Mucosa of rectum (tissue), 2 donors: ENCODE data around the gene GPR142.

ENCODE experiments used
- H3K27ac ChIP-seq, 2 donors: one replicate each; pipeline ENCODE4 v1.7.0; 2013; ENCODE audit warnings: inconsistent platforms in 2 of 2, low read depth in 2 of 2, low read length in 2 of 2
- H3K27me3 ChIP-seq, 2 donors: one replicate each; pipeline ENCODE4 v1.7.0; 2013; ENCODE audit warnings: low read length in 2 of 2; ENCODE audit not compliant: control insufficient read depth in 2 of 2, insufficient read depth in 2 of 2
- H3K36me3 ChIP-seq, 2 donors: one replicate each; pipeline ENCODE4 v1.7.0; 2013; ENCODE audit warnings: low read length in 2 of 2; ENCODE audit not compliant: control insufficient read depth in 2 of 2, insufficient read depth in 2 of 2
- H3K4me1 ChIP-seq, 2 donors: one replicate each; pipeline ENCODE4 v1.7.0; 2013; ENCODE audit warnings: low read length in 2 of 2, mild to moderate bottlenecking in 1 of 2; ENCODE audit not compliant: control insufficient read depth in 2 of 2, insufficient read depth in 2 of 2
- H3K4me3 ChIP-seq, 2 donors: one replicate each; pipeline ENCODE4 v1.7.0; 2013; ENCODE audit warnings: low read length in 2 of 2
- H3K9ac ChIP-seq, 2 donors: one replicate each; pipeline ENCODE4 v1.7.0; 2013; ENCODE audit warnings: low read length in 2 of 2, low read depth in 1 of 2, mild to moderate bottlenecking in 1 of 2
- H3K9me3 ChIP-seq, 2 donors: one replicate each; pipeline ENCODE4 v1.7.0; 2013; ENCODE audit warnings: low read length in 2 of 2; ENCODE audit not compliant: control insufficient read depth in 2 of 2
- donor health status: healthy.
- donor health status: Normal muscosa, but diverticular disease.

Gene GPR142

GRCh38 chr17:74368341-74369081 is 1.2 kb downstream of the GPR142 start:
- Histone ChIP-seq H3K36me3 (no peaks in the 10 kb centered on the region), H3K4me3 (peak overlapping the region in 1 of 2 donors; percentile 31)

DNA sequence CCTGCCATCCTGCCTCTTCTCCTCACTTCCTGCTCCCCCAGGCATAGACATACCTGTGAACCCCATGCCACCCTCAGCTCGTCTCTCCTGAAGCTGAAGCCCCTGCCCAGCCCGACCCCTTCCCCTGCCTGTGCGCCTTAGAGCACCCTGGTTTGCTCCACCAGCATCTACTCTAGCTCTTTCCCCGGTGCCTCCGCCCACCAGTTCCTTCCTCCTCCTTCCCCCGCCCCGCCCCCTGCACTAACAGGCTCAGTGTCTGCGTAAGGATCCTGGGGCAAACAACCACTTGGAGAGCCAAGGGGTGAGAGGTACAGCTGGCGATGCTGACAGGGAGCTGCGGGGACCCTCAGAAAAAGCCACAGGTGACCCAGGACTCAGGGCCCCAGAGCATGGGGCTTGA is 1.9 kb downstream of the GPR142 start:
- Histone ChIP-seq H3K9ac (no peak overlapping the region), H3K4me3 (no peak overlapping the region), H3K9me3 (no peaks in the 10 kb centered on the region), H3K36me3 (no peaks in the 10 kb centered on the region), H3K27ac (no peak overlapping the region), H3K27me3 (peaks cover 0 to 3% of the 10 kb centered on the region in 2 donors), H3K4me1 (peaks cover 19 to 20% of the 10 kb centered on the region in 2 donors)

More at GRCh38 chr17:74368341-74369081, 1.2 kb downstream of the GPR142 start:
- Histone ChIP-seq H3K9ac (peak overlapping the region in 1 of 2 donors; percentile 9), H3K4me1 (peaks cover 12 to 13% of the 10 kb centered on the region in 2 donors), H3K27ac (no peak overlapping the region), H3K9me3 (no peaks in the 10 kb centered on the region), H3K27me3 (peaks cover 0 to 3% of the 10 kb centered on the region in 2 donors)

GRCh38 chr17:74369665-74370490 is 2.6 kb downstream of the GPR142 start:
- Histone ChIP-seq H3K27ac (no peak overlapping the region), H3K9me3 (no peaks in the 10 kb centered on the region), H3K27me3 (peaks cover 0 to 3% of the 10 kb centered on the region in 2 donors), H3K36me3 (no peaks in the 10 kb centered on the region), H3K4me3 (no peak overlapping the region), H3K9ac (no peak overlapping the region), H3K4me1 (peaks cover 21 to 22% of the 10 kb centered on the region in 2 donors)

DNA sequence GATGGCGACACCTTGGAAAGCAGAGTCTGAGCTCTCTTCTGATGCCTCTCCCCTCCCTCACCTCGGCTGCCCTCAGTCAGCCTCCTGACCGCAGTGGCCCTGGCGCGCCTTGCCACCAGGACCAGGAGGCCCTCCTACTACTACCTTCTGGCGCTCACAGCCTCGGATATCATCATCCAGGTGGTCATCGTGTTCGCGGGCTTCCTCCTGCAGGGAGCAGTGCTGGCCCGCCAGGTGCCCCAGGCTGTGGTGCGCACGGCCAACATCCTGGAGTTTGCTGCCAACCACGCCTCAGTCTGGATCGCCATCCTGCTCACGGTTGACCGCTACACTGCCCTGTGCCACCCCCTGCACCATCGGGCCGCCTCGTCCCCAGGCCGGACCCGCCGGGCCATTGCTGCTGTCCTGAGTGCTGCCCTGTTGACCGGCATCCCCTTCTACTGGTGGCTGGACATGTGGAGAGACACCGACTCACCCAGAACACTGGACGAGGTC is 4.4 kb downstream of the GPR142 start:
- no peak overlapping the region for H3K9ac ChIP-seq
- peaks cover 0 to 3% of the 10 kb centered on the region in 2 donors for H3K27me3 ChIP-seq
- peaks cover 21 to 22% of the 10 kb centered on the region in 2 donors for H3K4me1 ChIP-seq
- no peaks in the 10 kb centered on the region for H3K9me3 ChIP-seq
- H3K27ac ChIP-seq = no peak overlapping the region
- H3K4me3 ChIP-seq = no peak overlapping the region
- H3K36me3 ChIP-seq = no peaks in the 10 kb centered on the region

DNA sequence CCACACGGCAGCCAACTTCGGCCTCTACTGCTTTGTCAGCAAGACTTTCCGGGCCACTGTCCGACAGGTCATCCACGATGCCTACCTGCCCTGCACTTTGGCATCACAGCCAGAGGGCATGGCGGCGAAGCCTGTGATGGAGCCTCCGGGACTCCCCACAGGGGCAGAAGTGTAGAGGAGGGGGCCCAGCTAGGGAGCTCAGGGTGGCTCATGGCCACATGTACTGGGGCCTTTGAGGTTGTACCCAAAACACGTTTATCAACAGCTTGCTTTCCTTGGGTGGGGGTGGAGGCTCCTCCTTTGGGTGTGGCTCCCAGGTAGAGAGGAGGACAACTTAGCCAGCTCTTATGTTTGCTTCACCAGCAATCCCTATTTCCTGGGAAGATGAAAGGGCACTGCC is 5.1 kb downstream of the GPR142 start:
- Histone ChIP-seq H3K27ac (no peak overlapping the region), H3K9me3 (no peaks in the 10 kb centered on the region), H3K4me3 (no peak overlapping the region), H3K27me3 (peaks cover 0 to 3% of the 10 kb centered on the region in 2 donors), H3K36me3 (no peaks in the 10 kb centered on the region), H3K9ac (no peak overlapping the region), H3K4me1 (peaks cover 21 to 22% of the 10 kb centered on the region in 2 donors)

DNA sequence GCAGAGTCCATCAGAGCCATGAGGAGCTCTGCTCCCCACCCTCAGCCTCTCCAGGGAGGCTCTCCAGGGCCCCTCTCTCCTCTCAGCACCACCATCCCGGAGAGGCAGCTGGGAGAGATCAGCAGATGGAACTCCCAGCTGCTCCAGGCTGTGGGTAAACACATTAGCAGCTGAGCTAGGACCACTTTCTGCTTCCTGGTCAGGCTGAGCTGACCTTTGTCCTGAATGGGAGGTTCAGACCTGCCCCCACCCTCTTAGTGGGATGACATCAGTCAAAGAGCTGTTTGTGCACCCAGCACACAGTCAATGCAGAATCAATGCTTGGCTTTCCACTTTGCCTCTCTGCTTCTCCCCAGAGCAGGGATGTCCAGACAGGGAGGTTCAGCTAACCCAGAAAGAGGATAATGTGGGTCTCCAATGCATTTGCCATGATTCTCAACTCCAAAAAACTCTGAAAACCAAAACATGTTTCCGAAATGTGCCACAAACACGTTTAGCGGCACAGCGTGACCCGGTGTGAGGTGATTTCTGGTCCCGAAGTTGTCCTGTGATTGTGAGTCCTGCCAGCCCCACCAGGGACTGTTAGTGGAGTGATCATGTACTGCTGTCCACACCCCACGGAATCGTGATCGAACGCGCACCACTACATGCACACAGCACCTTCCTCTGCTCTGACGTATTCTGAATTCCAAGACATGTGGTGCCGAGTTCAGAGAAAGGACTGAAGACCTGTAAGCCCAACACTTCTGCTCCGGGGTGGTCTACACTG is 6.7 kb downstream of the GPR142 start:
- Histone ChIP-seq H3K9ac (no peak overlapping the region), H3K27ac (peak overlapping the region; percentile 14 to 32)

GRCh38 chr17:74374858-74375257 is 7.6 kb downstream of the GPR142 start:
- peaks cover 17 to 19% of the 10 kb centered on the region in 2 donors for H3K4me1 ChIP-seq
- H3K9ac ChIP-seq = no peak overlapping the region
- H3K4me3 ChIP-seq = no peak overlapping the region
- no peaks in the 10 kb centered on the region for H3K27me3 ChIP-seq
- no peaks in the 10 kb centered on the region for H3K9me3 ChIP-seq
- H3K36me3 ChIP-seq = no peaks in the 10 kb centered on the region
- H3K27ac ChIP-seq = no peak overlapping the region

More for the DNA sequence above, 6.7 kb downstream of the GPR142 start:
- H3K4me3 ChIP-seq = no peak overlapping the region
- H3K9me3 ChIP-seq = no peaks in the 10 kb centered on the region
- peaks cover 14 to 15% of the 10 kb centered on the region in 2 donors for H3K4me1 ChIP-seq
- H3K36me3 ChIP-seq = no peaks in the 10 kb centered on the region
- H3K27me3 ChIP-seq = no peaks in the 10 kb centered on the region

DNA sequence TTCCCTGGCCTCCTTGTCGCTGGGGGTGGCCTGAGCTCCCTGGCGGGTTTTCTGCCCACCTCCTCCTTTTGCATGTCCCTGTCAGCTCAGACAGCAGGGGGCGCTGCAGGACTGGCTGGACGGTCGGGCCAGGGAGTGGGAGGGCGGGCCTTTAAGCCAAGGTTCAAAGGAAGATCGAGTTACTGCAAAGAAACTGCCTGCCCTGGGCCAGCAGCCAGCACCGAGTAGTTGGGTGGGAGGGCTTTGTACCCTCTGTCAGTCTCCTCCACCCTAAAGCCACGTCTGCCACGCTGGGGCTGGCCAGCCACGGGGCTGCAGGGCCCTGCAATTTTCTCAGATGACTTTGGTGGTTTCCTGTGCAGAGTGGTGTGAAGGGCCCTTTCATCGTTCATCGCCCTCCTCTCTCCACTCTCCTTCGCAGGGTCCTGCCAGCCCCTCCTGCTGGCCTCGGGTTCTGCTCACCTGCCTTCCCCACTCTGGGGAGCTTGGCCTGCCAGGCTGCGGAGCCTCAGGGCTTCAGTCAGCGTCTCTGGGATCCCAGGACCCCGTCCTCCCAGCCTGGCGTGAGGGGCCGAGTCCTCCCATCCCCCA is 12.3 kb downstream of the GPR142 start:
- H3K4me1 ChIP-seq = peaks cover 22 to 24% of the 10 kb centered on the region in 2 donors
- H3K9me3 ChIP-seq = no peaks in the 10 kb centered on the region
- H3K4me3 ChIP-seq = peak overlapping the region; percentile 25 to 34
- H3K36me3 ChIP-seq = no peaks in the 10 kb centered on the region
- H3K27ac ChIP-seq = peak overlapping the region; percentile 88 to 91
- H3K9ac ChIP-seq = peak overlapping the region; percentile 58 to 61
- H3K27me3 ChIP-seq = no peaks in the 10 kb centered on the region

DNA sequence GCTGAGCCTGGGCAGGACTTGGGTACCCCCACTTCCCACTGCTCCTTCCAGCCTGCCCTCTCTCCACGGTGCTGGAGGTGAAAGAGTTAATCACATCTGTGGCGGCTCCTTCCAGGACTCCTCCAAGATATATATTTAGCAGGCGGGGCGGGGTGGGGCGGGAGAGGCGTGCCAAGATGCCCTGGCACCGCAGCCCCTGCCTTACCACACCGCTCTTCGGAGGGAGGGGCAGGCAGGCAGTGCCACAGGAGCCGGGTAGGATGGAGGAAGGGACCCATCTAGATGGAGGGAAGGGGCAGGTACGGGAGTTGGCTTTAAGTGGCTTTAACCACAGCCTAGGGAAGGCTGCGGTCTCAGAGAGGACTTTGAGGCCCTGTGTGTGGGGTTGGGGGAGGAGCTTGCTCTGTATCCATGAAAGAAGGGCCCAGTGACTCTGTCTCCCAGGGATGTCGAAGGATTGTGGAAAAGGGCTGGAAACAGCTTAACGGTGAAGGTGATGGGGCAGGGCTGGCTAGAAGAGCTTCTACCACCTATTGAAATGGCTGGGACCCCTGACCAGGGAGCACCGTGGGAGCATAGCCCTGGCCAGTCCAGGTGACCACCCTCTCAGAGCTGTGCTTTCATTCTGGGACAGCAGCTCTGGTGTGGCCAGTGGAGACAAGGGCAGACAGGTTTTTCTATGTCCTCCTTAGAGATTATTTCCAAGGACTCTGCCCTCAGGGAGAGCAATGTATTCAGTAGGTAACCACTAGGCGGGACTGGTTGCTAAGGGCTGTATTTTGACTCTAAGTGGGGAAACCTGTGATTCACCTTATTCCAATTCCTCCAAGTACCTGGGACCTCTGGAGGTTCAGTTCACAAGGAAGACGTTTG is 13.0 kb downstream of the GPR142 start:
- peak overlapping the region; percentile 88 to 91 for H3K27ac ChIP-seq
- peak overlapping the region; percentile 24 to 58 for H3K9ac ChIP-seq
- H3K36me3 ChIP-seq = no peaks in the 10 kb centered on the region

More for the DNA sequence above, 13.0 kb downstream of the GPR142 start:
- Histone ChIP-seq H3K9me3 (no peaks in the 10 kb centered on the region), H3K27me3 (no peaks in the 10 kb centered on the region), H3K4me1 (peaks cover 22 to 24% of the 10 kb centered on the region in 2 donors), H3K4me3 (peak overlapping the region; percentile 32 to 34)
